NCI-H82 treated with DMSO at 0.1 percent for 48 hours (cell line): ENCODE data around the gene CHRM5.
"Not testable (repeated sequence)": the region's sequence is repeated elsewhere in the genome, so short reads cannot be mapped to it uniquely, and the experiment has no call there.

Experiments
- DNase-seq: peaks from one replicate; lab custom pipeline; 2025; ENCODE audit not compliant: unreplicated experiment; lab: John Stamatoyannopoulos, UW

Gene CHRM5

GRCh38 chr15:34038871-34039789 is 70.8 kb downstream of the CHRM5 start, which contains the start of gene AVEN:
Gene AVEN (minus strand): TSS chr15:34039204. CDS start chr15:34039046, 158 bp downstream.
- no peak for DNase-seq

GRCh38 chr15:34039790-34040113 is 71.5 kb downstream of the CHRM5 start:
- no peak for DNase-seq

- no peak for DNase-seq
Observed at GRCh38 chr15:34043391-34043790, 75.1 kb downstream of the CHRM5 start.

- DNase-seq = no peak
Observed at GRCh38 chr15:34043813-34044212, 75.5 kb downstream of the CHRM5 start.

- no peak for DNase-seq
Observed at GRCh38 chr15:34046471-34047145, 78.3 kb downstream of the CHRM5 start.

GRCh38 chr15:34047893-34048775 is 79.8 kb downstream of the CHRM5 start:
- no peak for DNase-seq

GRCh38 chr15:34049112-34049511 is 80.8 kb downstream of the CHRM5 start:
- no peak for DNase-seq

- DNase-seq = not testable (repeated sequence)
Observed at GRCh38 chr15:34050385-34050784, 82.1 kb downstream of the CHRM5 start.

GRCh38 chr15:34054081-34054707 is 85.9 kb downstream of the CHRM5 start:
- DNase-seq = no peak

- DNase-seq = no peak
Observed at GRCh38 chr15:34055868-34056595, 87.7 kb downstream of the CHRM5 start.

- no peak for DNase-seq
Observed at GRCh38 chr15:34056911-34057310, 88.6 kb downstream of the CHRM5 start.

- DNase-seq = no peak
Observed at GRCh38 chr15:34059476-34059875, 91.2 kb downstream of the CHRM5 start.

GRCh38 chr15:34059946-34060345 is 91.6 kb downstream of the CHRM5 start:
- no peak for DNase-seq

- DNase-seq = no peak
Observed at GRCh38 chr15:34064438-34064837, 96.1 kb downstream of the CHRM5 start.

GRCh38 chr15:34065261-34065660 is 97.0 kb downstream of the CHRM5 start:
- DNase-seq = no peak

GRCh38 chr15:34065941-34066340 is 97.6 kb downstream of the CHRM5 start:
- DNase-seq = no peak

- DNase-seq = peak; percentile 4
Observed at GRCh38 chr15:34070003-34070402, 101.7 kb downstream of the CHRM5 start.

GRCh38 chr15:34076785-34077184 is 108.5 kb downstream of the CHRM5 start:
- no peak for DNase-seq

GRCh38 chr15:34078900-34079299 is 110.6 kb downstream of the CHRM5 start:
- no peak for DNase-seq

GRCh38 chr15:34079904-34080303 is 111.6 kb downstream of the CHRM5 start:
- no peak for DNase-seq
